ENCODE results near the gene DPYSL4.
"Not testable (repeated sequence)": the region's sequence is repeated elsewhere in the genome, so short reads cannot be mapped to it uniquely, and the experiment has no call there.

DPYSL4 gene

GRCh38 chr10:132150777-132151176 is 36.0 kb upstream of the DPYSL4 start:
- DNase-seq: no peak

GRCh38 chr10:132151286-132151950 is 35.3 kb upstream of the DPYSL4 start:
- DNase-seq: no peak

GRCh38 chr10:132151951-132152505 is 34.7 kb upstream of the DPYSL4 start:
- DNase-seq: no peak

- no peak for DNase-seq
Measured at GRCh38 chr10:132152896-132153580, 33.7 kb upstream of the DPYSL4 start.

GRCh38 chr10:132153616-132154217 is 33.0 kb upstream of the DPYSL4 start:
- no peak for DNase-seq

- no peak for DNase-seq
Measured at GRCh38 chr10:132154440-132154839, 32.3 kb upstream of the DPYSL4 start.

GRCh38 chr10:132154931-132155330 is 31.8 kb upstream of the DPYSL4 start:
- no peak for DNase-seq

- DNase-seq: no peak
Measured at GRCh38 chr10:132155723-132156381, 30.9 kb upstream of the DPYSL4 start.

- no peak for DNase-seq
Measured at GRCh38 chr10:132156382-132156781, 30.4 kb upstream of the DPYSL4 start.

- no peak for DNase-seq
Measured at GRCh38 chr10:132157101-132157500, 29.6 kb upstream of the DPYSL4 start.

GRCh38 chr10:132158122-132158741 is 28.5 kb upstream of the DPYSL4 start:
- no peak for DNase-seq

GRCh38 chr10:132158823-132159222 is 27.9 kb upstream of the DPYSL4 start:
- DNase-seq: no peak

GRCh38 chr10:132159302-132160230 is 27.2 kb upstream of the DPYSL4 start:
- not testable (repeated sequence) for DNase-seq

GRCh38 chr10:132160231-132160630 is 26.5 kb upstream of the DPYSL4 start:
- DNase-seq: not testable (repeated sequence)

GRCh38 chr10:132160834-132161622 is 25.7 kb upstream of the DPYSL4 start:
- DNase-seq: not testable (repeated sequence)

GRCh38 chr10:132162021-132162531 is 24.7 kb upstream of the DPYSL4 start:
- no peak for DNase-seq

- no peak for DNase-seq
Measured at GRCh38 chr10:132162590-132163277, 24.0 kb upstream of the DPYSL4 start.

- DNase-seq: no peak
Measured at GRCh38 chr10:132163278-132163765, 23.4 kb upstream of the DPYSL4 start.

GRCh38 chr10:132163826-132164515 is 22.8 kb upstream of the DPYSL4 start:
- no peak for DNase-seq

Data from left hindlimb (tissue), 1 donor.